NB4 (cell line): ENCODE data around the gene SLC7A9.

ENCODE experiments used
- MYC ChIP-seq: IDR thresholded peaks from 2 replicates; pipeline ENCODE4 v1.6.1; 2011; ENCODE audit warnings: low read depth, low read length
- POLR2A ChIP-seq: IDR thresholded peaks from 2 replicates; pipeline ENCODE4 v1.6.1; 2011; ENCODE audit warnings: mild to moderate bottlenecking; ENCODE audit not compliant: insufficient read length; ENCODE audit errors: extremely low read depth
- TF ChIP-seq, protein P1 (sequence below): IDR thresholded peaks from one replicate; pipeline ENCODE4 v1.5.1; 2012; ENCODE audit warnings: low read depth, low read length

DNA sequence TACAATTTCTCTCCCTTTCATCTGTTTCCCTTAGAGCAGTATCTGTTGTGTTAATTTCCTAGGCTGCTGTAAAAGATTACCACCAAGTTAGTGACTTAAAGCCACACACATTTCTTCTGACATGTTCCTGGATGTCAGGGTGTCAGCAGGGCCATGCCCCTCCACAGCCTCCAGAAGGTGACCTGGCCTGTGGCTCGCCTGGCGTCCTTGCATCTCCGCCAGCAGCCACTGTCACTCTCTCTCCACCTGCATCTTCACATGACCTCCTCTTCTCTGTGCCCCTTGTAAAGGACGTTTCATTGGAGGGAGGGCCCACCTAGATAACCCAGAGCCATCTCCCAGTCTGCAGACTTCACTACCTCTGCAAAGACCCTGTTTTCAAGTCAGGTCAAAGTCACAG lies 61.3 kb downstream of the SLC7A9 start:
- TF ChIP-seq POLR2A (no peak), MYC (no peak)
- TF ChIP-seq, protein P1, sequence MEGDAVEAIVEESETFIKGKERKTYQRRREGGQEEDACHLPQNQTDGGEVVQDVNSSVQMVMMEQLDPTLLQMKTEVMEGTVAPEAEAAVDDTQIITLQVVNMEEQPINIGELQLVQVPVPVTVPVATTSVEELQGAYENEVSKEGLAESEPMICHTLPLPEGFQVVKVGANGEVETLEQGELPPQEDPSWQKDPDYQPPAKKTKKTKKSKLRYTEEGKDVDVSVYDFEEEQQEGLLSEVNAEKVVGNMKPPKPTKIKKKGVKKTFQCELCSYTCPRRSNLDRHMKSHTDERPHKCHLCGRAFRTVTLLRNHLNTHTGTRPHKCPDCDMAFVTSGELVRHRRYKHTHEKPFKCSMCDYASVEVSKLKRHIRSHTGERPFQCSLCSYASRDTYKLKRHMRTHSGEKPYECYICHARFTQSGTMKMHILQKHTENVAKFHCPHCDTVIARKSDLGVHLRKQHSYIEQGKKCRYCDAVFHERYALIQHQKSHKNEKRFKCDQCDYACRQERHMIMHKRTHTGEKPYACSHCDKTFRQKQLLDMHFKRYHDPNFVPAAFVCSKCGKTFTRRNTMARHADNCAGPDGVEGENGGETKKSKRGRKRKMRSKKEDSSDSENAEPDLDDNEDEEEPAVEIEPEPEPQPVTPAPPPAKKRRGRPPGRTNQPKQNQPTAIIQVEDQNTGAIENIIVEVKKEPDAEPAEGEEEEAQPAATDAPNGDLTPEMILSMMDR, result no peak
